ENCODE results near the gene UBE2F. TPM values are rescaled to one million over a fixed set of nuclear protein-coding genes. Genes with fewer than 3 reads are reported as not detected.

Gene UBE2F, protein sequence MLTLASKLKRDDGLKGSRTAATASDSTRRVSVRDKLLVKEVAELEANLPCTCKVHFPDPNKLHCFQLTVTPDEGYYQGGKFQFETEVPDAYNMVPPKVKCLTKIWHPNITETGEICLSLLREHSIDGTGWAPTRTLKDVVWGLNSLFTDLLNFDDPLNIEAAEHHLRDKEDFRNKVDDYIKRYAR
- 35.6 and 38.1 TPM in 2 replicates for total RNA-seq

GRCh38 chr2:237966565-237967462 lies at the start of gene UBE2F:
Gene UBE2F, plus strand, starts transcription at chr2:237967014. Its CDS starts 6,094 bp downstream, at chr2:237973108.

DNA sequence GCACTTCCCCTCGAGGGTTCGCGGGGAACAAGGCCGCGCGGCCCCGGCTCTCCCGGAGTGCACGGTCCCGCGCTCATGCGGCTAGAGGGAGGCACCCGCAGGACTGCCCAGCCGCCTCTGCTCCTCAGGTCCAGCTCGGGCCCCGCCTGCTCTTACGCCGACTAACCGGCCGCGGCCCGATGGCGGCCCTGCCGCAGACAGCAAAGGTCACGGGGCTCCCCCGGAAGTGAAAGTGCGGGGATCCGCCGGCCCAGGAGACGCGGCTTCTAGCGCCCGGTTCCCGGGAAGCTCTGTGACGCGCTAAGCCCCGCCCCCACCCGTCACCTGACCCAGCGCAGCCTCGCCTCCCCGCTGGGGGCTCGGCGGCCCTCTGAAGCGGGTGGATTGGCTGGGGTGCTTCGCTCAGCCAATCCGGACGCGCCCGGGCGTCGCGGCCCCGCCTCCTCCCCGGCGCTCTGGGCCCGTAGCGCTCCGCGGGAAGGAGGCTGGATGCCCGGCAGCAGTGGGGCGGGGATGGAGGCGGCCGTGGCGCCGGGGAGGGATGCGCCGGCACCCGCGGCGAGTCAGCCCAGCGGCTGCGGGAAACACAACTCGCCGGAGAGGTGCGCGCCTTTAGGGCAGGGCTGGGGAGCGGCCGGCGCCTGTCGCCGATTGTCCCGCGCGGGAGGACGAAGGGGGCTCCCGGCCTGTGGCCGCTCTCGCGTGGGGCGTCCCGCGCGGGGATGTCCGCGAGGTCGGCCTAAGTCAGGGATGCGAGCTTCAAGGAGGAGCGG lies 93.9 kb downstream of the UBE2F start, which contains the start of gene SCLY:
Gene SCLY (plus strand): TSS at position 460 of the 773 bp plus-strand sequence. CDS start 54 bp downstream, at position 514.

Other genes with a start within 250 kb of the UBE2F start
- 0.33 and 0.36 TPM in 2 replicates for gene RBM44, start 168.2 kb upstream of the UBE2F start, total RNA-seq
- gene RAMP1, start 107.4 kb upstream of the UBE2F start, total RNA-seq, result 2.3 and 3.7 TPM in 2 replicates
- 11.7 and 18.3 TPM in 2 replicates for gene SCLY, start 94.0 kb downstream of the UBE2F start, total RNA-seq
- 1.9 and 2.5 TPM in 2 replicates for gene ESPNL, start 133.3 kb downstream of the UBE2F start, total RNA-seq
- gene KLHL30, start 171.7 kb downstream of the UBE2F start, total RNA-seq, result 5.2 and 11.7 TPM in 2 replicates
- gene ERFE, start 192.0 kb downstream of the UBE2F start, total RNA-seq, result 0.56 and 4.8 TPM in 2 replicates
- 16.8 and 22.8 TPM in 2 replicates for gene ILKAP, start 236.7 kb downstream of the UBE2F start, total RNA-seq

All from smooth muscle cell of the pulmonary artery (primary cell).